EH (cell line): Measurements from ENCODE around the gene DGKQ.
"Not testable (repeated sequence)": the region's sequence is repeated elsewhere in the genome, so short reads cannot be mapped to it uniquely, and the experiment has no call there.

ENCODE experiments used
- DNase-seq: peaks from one replicate; pipeline ENCODE4 v3.0.0-alpha.2; 2015; ENCODE audit warnings: low read depth

The DGKQ gene

GRCh38 chr4:949656-950055, 23.7 kb downstream of the DGKQ start:
- no peak for DNase-seq

GRCh38 chr4:948936-949300, 24.5 kb downstream of the DGKQ start:
- no peak for DNase-seq

GRCh38 chr4:948101-948935, 25.1 kb downstream of the DGKQ start:
- DNase-seq: no peak

- no peak for DNase-seq
These were observed 25.8 kb downstream of the DGKQ start for GRCh38 chr4:947491-947971.

GRCh38 chr4:946517-947471, 26.6 kb downstream of the DGKQ start:
- DNase-seq: no peak

- no peak for DNase-seq
These were observed 27.3 kb downstream of the DGKQ start for GRCh38 chr4:946103-946450.

- DNase-seq: no peak
These were observed 27.9 kb downstream of the DGKQ start for GRCh38 chr4:945274-946102.

GRCh38 chr4:939508-939907, 33.9 kb downstream of the DGKQ start:
- not testable (repeated sequence) for DNase-seq

GRCh38 chr4:932713-933070, 40.7 kb downstream of the DGKQ start:
- DNase-seq: no peak

GRCh38 chr4:931960-932712, 41.2 kb downstream of the DGKQ start, which contains the start of the genes GAK and TMEM175:
GAK (minus strand) TSS chr4:932316; CDS start chr4:932187, 129 bp downstream.
TMEM175 (plus strand) TSS chr4:932460; CDS start chr4:947740, 15,280 bp downstream.
- peak; percentile 95 for DNase-seq

- peak; percentile 64 for DNase-seq
These were observed 42.0 kb downstream of the DGKQ start for GRCh38 chr4:931194-931959.

- DNase-seq: no peak
These were observed 42.6 kb downstream of the DGKQ start for GRCh38 chr4:930827-931193.

- no peak for DNase-seq
These were observed 43.3 kb downstream of the DGKQ start for GRCh38 chr4:930028-930551.

- no peak for DNase-seq
These were observed 44.1 kb downstream of the DGKQ start for GRCh38 chr4:929096-929765.

- DNase-seq: not testable (repeated sequence)
These were observed 45.8 kb downstream of the DGKQ start for GRCh38 chr4:927566-927965.

- no peak for DNase-seq
These were observed 46.8 kb downstream of the DGKQ start for GRCh38 chr4:926538-926937.

- DNase-seq: no peak
These were observed 47.4 kb downstream of the DGKQ start for GRCh38 chr4:925771-926500.

- DNase-seq: no peak
These were observed 48.2 kb downstream of the DGKQ start for GRCh38 chr4:925171-925570.
